ENCODE results near the gene ATXN7. TPM values are rescaled to one million over a fixed set of nuclear protein-coding genes. Genes with fewer than 3 reads are reported as not detected.

ATXN7 gene
- total and polyA plus RNA-seq, 2 experiments from 2014 or later = 3.0 to 14.4 TPM

DNA sequence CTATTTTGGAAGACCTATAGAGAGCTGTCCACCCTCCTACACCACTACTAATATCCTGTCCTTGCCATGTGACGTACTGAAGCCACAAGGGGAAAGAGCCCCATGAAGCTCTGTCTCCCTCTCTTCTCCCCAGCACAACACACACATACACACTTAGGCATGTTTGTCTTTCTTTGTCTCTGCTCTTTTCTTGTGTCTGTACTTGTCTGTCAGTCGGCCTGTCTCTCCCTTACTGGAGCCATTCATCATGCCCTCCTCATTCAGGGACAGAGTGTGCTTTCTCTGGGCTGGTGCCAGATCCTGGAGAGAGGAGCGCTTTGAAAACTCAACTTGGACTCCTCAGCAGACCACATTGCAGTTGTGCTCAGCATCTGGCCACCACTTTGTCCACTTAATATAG is 112.1 kb downstream of the ATXN7 start:
- 79% methylated on average over 3 of the region's 3 CpGs for WGBS (ENCODE audit: low lambda C conversion rate, missing lambda C conversion rate)
- H3K9me2 ChIP-seq (replicated peaks; ENCODE audit: insufficient read depth) = no peaks in the 10 kb centered on the region
- H3K9me3 ChIP-seq (ENCODE audit: low read depth) = no peaks in the 10 kb centered on the region
- H3K4me2 ChIP-seq = peak overlapping the region; percentile 4
- TF ChIP-seq EZH2 (IDR thresholded peaks at IDR 0.05; ENCODE audit: borderline replicate concordance) (no peak), CTCF (IDR thresholded peaks at IDR 0.05; ENCODE audit: poor library complexity) (no peak), EZH2phosphoT487 (IDR thresholded peaks at IDR 0.05; ENCODE audit: low read depth, severe bottlenecking, unreplicated experiment) (no peak)
- H4K20me1 ChIP-seq (ENCODE audit: insufficient read depth, poor library complexity, severe bottlenecking) = no peaks in the 10 kb centered on the region
- peaks cover 63% of the 10 kb centered on the region for H3K79me2 ChIP-seq
- H3K36me3 ChIP-seq (replicated peaks; ENCODE audit: insufficient read depth, low read depth) = no peaks in the 10 kb centered on the region
- no peak overlapping the region for H2AFZ ChIP-seq
- H3K27me3 ChIP-seq = no peaks in the 10 kb centered on the region
- peak overlapping the region; percentile 49 for H3K27ac ChIP-seq
- H3K4me1 ChIP-seq (ENCODE audit: insufficient read depth) = peaks cover 37% of the 10 kb centered on the region
- H3K4me3 ChIP-seq = no peak overlapping the region
- DNase-seq (ENCODE audit: low spot score) = no peak

DNA sequence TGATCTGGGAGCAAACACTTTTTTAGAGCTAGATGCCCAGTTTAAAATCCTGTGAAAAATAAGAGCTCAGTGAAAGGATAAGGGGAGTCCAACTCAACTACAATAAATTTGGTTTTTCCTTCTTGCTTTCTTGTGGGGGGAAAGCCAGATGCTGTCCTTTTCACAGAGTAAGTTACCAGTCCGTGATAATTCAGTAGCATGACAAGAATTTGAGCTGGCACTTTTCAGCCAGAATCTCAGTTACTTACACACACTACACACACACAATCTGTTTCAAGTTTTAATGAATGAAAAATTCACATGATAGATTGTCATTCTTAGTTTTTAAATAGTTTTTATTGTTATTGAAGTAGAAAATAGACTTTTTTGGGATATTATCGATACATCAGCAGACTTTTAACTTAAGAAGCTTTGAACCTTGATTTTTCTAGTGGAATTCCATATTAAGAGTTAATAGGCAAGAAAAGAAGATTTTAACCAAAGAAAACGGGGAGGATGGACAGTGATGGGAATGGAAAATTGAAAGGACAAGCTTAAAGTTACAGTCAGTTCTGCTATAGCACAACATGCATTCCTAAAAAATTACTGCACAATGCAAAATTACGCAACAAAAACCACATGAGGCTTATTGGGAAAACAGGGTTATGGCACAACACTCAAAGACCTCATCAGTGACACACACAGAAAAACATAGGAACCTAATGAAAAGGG is 112.6 kb downstream of the ATXN7 start:
- no peak overlapping the region for H3K4me3 ChIP-seq
- TF ChIP-seq EZH2phosphoT487 (IDR thresholded peaks at IDR 0.05; ENCODE audit: low read depth, severe bottlenecking, unreplicated experiment) (no peak), EZH2 (IDR thresholded peaks at IDR 0.05; ENCODE audit: borderline replicate concordance) (no peak), CTCF (IDR thresholded peaks at IDR 0.05; ENCODE audit: poor library complexity) (no peak)
- H3K79me2 ChIP-seq = peaks cover 58% of the 10 kb centered on the region
- no peaks in the 10 kb centered on the region for H3K9me3 ChIP-seq (ENCODE audit: low read depth)
- no peaks in the 10 kb centered on the region for H4K20me1 ChIP-seq (ENCODE audit: insufficient read depth, poor library complexity, severe bottlenecking)
- no peaks in the 10 kb centered on the region for H3K36me3 ChIP-seq (replicated peaks; ENCODE audit: insufficient read depth, low read depth)
- 87% methylated on average over 4 of the region's 4 CpGs for WGBS (ENCODE audit: low lambda C conversion rate, missing lambda C conversion rate)
- H3K27ac ChIP-seq = peak overlapping the region; percentile 49
- H3K4me2 ChIP-seq = peak overlapping the region; percentile 4
- DNase-seq (ENCODE audit: low spot score) = peak; percentile 42
- H3K9me2 ChIP-seq (replicated peaks; ENCODE audit: insufficient read depth) = no peaks in the 10 kb centered on the region
- H3K4me1 ChIP-seq (ENCODE audit: insufficient read depth) = peaks cover 31% of the 10 kb centered on the region
- H2AFZ ChIP-seq = no peak overlapping the region
- no peaks in the 10 kb centered on the region for H3K27me3 ChIP-seq

GRCh38 chr3:63976872-63977200 is 113.2 kb downstream of the ATXN7 start:
- Histone ChIP-seq H3K9me2 (replicated peaks; ENCODE audit: insufficient read depth) (no peaks in the 10 kb centered on the region), H3K27me3 (no peaks in the 10 kb centered on the region), H3K4me3 (no peak overlapping the region), H2AFZ (no peak overlapping the region), H4K20me1 (ENCODE audit: insufficient read depth, poor library complexity, severe bottlenecking) (no peaks in the 10 kb centered on the region), H3K79me2 (peaks cover 53% of the 10 kb centered on the region), H3K36me3 (replicated peaks; ENCODE audit: insufficient read depth, low read depth) (no peaks in the 10 kb centered on the region), H3K9me3 (ENCODE audit: low read depth) (no peaks in the 10 kb centered on the region), H3K4me1 (ENCODE audit: insufficient read depth) (peaks cover 27% of the 10 kb centered on the region), H3K4me2 (no peak overlapping the region), H3K27ac (no peak overlapping the region)
- 90% methylated on average over 2 of the region's 2 CpGs for WGBS (ENCODE audit: low lambda C conversion rate, missing lambda C conversion rate)
- TF ChIP-seq EZH2 (IDR thresholded peaks at IDR 0.05; ENCODE audit: borderline replicate concordance) (no peak), CTCF (IDR thresholded peaks at IDR 0.05; ENCODE audit: poor library complexity) (no peak), EZH2phosphoT487 (IDR thresholded peaks at IDR 0.05; ENCODE audit: low read depth, severe bottlenecking, unreplicated experiment) (no peak)
- DNase-seq (ENCODE audit: low spot score) = no peak

Measured in hepatocyte (in vitro differentiated cells).